GM12878 (cell line): ENCODE results near the gene TEDC1. TPM values are rescaled to one million over a fixed set of nuclear protein-coding genes. Genes with fewer than 3 reads are reported as not detected.

ENCODE experiments used
- ATAC-seq: fragments of 200-7000 bp; cut with Tn5 transposase; 3 replicates; pipeline ENCODE4 v1.9.1; 2020; ENCODE audit warnings: mild to moderate bottlenecking, moderate library complexity
- BruUV-seq: library from RNA; stranded (reverse); fragments of 400-500 nt; replicated peaks from 2 replicates; lab custom pipeline; 2021; lab: Mats Ljungman, UMichigan
- CTCF ChIA-PET: fragments of 300-600 bp; sonication (Branson Sonifier 250); formaldehyde crosslinking; extraction: SDS; loops from one replicate; lab custom pipeline; 2021; ENCODE audit warnings: inconsistent platforms; lab: Yijun Ruan, JAX
- POLR2A ChIA-PET: fragments of 350-600 bp; formaldehyde crosslinking; extraction: SDS; loops from one replicate; lab custom pipeline; 2021; ENCODE audit warnings: inconsistent platforms; lab: Charles Lee
- RAD21 ChIA-PET: fragments of 300-600 bp; sonication (Branson Sonifier 250); formaldehyde crosslinking; loops from one replicate; lab custom pipeline; 2023; ENCODE audit warnings: antibody characterized with exemption; ENCODE audit not compliant: unreplicated experiment; lab: Charles Lee
- SMC1A ChIA-PET: fragments of 300-600 bp; sonication (Branson Sonifier 250); formaldehyde crosslinking; loops from one replicate; lab custom pipeline; 2023; ENCODE audit not compliant: unreplicated experiment, uncharacterized antibody; lab: Charles Lee
- DNase-seq: peaks from one replicate; pipeline ENCODE4 v3.0.0-alpha.2; 2011; ENCODE audit warnings: low read depth, low spot score
- FAIRE-seq: peaks from 3 replicates; lab custom pipeline; 2011; peaks lifted over from hg19 to GRCh38; lab: Jason Lieb, UNC
- H2AFZ ChIP-seq: 2 replicates; pipeline ENCODE4 v1.6.0; 2011; ENCODE audit warnings: low read depth, low read length, control low read depth; ENCODE audit not compliant: control insufficient read depth
- H3K27ac ChIP-seq: 2 replicates; pipeline ENCODE4 v1.5.1; 2011; ENCODE audit warnings: control low read depth; ENCODE audit not compliant: control insufficient read depth, insufficient read depth
- H3K27me3 ChIP-seq, 2 experiments: replicated peaks in 1 of 2; 2 replicates each; pipeline versions ENCODE4 v1.6.0 to v1.6.1; 2011; ENCODE audit warnings: low read length in 1 of 2; ENCODE audit not compliant: control insufficient read depth in 2 of 2, insufficient read depth in 2 of 2
- H3K36me3 ChIP-seq, 2 experiments: 2 replicates each; pipeline ENCODE4 v1.5.1; 2011; ENCODE audit warnings: low read length in 1 of 2; ENCODE audit not compliant: control insufficient read depth in 2 of 2, insufficient read depth in 2 of 2
- H3K4me1 ChIP-seq: 2 replicates; pipeline ENCODE4 v1.6.1; 2011; ENCODE audit warnings: mild to moderate bottlenecking, low read length, moderate library complexity, mixed read lengths; ENCODE audit not compliant: control insufficient read depth, insufficient read depth
- H3K4me2 ChIP-seq: 2 replicates; pipeline ENCODE4 v1.6.0; 2011; ENCODE audit warnings: control low read depth; ENCODE audit not compliant: control insufficient read depth, insufficient read depth
- H3K4me3 ChIP-seq: fragments of 200-600 bp; sonication (generic); 2 replicates; pipeline ENCODE4 v1.5.1; 2016
- H3K79me2 ChIP-seq: 2 replicates; pipeline ENCODE4 v1.6.0; 2011; ENCODE audit warnings: low read length; ENCODE audit not compliant: control insufficient read depth, insufficient read depth
- H3K9ac ChIP-seq: 2 replicates; pipeline ENCODE4 v1.8.0; 2011; ENCODE audit warnings: low read length, control low read depth, mixed read lengths; ENCODE audit not compliant: control insufficient read depth, insufficient read depth
- H3K9me3 ChIP-seq: replicated peaks from 3 replicates; pipeline ENCODE4 v1.5.1; 2011; ENCODE audit warnings: mild to moderate bottlenecking, low read length; ENCODE audit not compliant: control insufficient read depth, insufficient read depth
- H4K20me1 ChIP-seq: 2 replicates; pipeline ENCODE4 v1.6.0; 2011; ENCODE audit not compliant: control insufficient read depth, insufficient read depth
- ASH2L ChIP-seq: fragments of 300-600, 200-600 bp; sonication (generic); IDR thresholded peaks from 2 replicates; pipeline ENCODE4 v1.6.1; 2017; ENCODE audit warnings: low read depth, mild to moderate bottlenecking, borderline replicate concordance
- EED ChIP-seq: sonication (generic); IDR thresholded peaks from 2 replicates; pipeline ENCODE4 v1.6.1; 2016; ENCODE audit warnings: antibody characterized with exemption, low read depth
- MEF2B ChIP-seq: fragments of 450-650 bp; IDR thresholded peaks from 2 replicates; pipeline ENCODE4 v1.6.1; 2018; ENCODE audit warnings: mild to moderate bottlenecking, moderate library complexity; ENCODE audit not compliant: partially characterized antibody, poor library complexity, severe bottlenecking
- PAX5 ChIP-seq: IDR thresholded peaks from 2 replicates; pipeline ENCODE4 v1.6.1; 2011; ENCODE audit warnings: low read depth, low read length, borderline replicate concordance
- RB1 ChIP-seq: fragments of 450-650 bp; formaldehyde crosslinking; IDR thresholded peaks from 2 replicates; pipeline ENCODE4 v1.6.1; 2017; ENCODE audit warnings: mild to moderate bottlenecking, borderline replicate concordance
- RCOR1 ChIP-seq: conservative IDR thresholded peaks from 2 replicates; pipeline ENCODE4 v1.6.1; 2012; ENCODE audit warnings: low read depth, low read length, improper control_type of control experiment
- WGBS: methylation state at CpG from one replicate; pipeline ENCODE4 v1.1.6; 2016; ENCODE audit warnings: low lambda C conversion rate; ENCODE audit not compliant: insufficient replicate concordance, insufficient coverage; ENCODE audit errors: missing lambda C conversion rate; 5-methylcytosine and 5-hydroxymethylcytosine counted together
- in situ Hi-C: fragments of 300-500 bp; cut with MboI; formaldehyde crosslinking; loops from 9 replicates; pipeline ENCODE4 v1.14.3; 2018; ENCODE audit warnings: mixed read lengths
- intact Hi-C: fragments of 100-400 bp; cut with micrococcal nuclease; formaldehyde crosslinking; loops from one replicate; pipeline ENCODE4 v1.14.2; 2022; ENCODE audit not compliant: unreplicated experiment
- polyA plus RNA-seq, 11 experiments: library from polyadenylated mRNA; depleted of rRNA in 4 of 11; unstranded in 6 of 11; stranded (reverse) in 5 of 11; fragments of >200 nt; fragmentation: Nextera tagmentation in 4 of 11; fragmentation: Illumina TruSeq in 1 of 11; extraction: Ambion mirVana in 4 of 11; extraction: Trizol in 1 of 11; gene quantifications; 1 replicate in 1 of 11; 2 replicates in 10 of 11; pipeline versions ENCODE4 v1.2.1 to v1.2.3, GENCODE V29; 2011 to 2016; ENCODE audit warnings: inconsistent platforms in 2 of 11, missing spikeins in 2 of 11, low read depth in 1 of 11
- total RNA-seq, 4 experiments: library from RNA; depleted of rRNA in 3 of 4; stranded (reverse); fragments of >200 nt in 3 of 4; fragmentation: Illumina TruSeq in 1 of 4; extraction: Trizol in 1 of 4; gene quantifications; 2 replicates each; pipeline versions ENCODE4 v1.2.1 to v1.2.3, GENCODE V29; 2013 to 2021
- TF ChIP-seq, protein P1 (sequence below): fragments of 450-650 bp; formaldehyde crosslinking; IDR thresholded peaks from 2 replicates; pipeline ENCODE4 v1.4.0; 2022; ENCODE audit warnings: mild to moderate bottlenecking, moderate library complexity

The TEDC1 gene
- total and polyA plus RNA-seq, 10 of the 15 experiments (the other 5 are each of a cell fraction or from before 2014, with no cell fraction given) = 0.19 to 34.2 (median 14.5) TPM

DNA sequence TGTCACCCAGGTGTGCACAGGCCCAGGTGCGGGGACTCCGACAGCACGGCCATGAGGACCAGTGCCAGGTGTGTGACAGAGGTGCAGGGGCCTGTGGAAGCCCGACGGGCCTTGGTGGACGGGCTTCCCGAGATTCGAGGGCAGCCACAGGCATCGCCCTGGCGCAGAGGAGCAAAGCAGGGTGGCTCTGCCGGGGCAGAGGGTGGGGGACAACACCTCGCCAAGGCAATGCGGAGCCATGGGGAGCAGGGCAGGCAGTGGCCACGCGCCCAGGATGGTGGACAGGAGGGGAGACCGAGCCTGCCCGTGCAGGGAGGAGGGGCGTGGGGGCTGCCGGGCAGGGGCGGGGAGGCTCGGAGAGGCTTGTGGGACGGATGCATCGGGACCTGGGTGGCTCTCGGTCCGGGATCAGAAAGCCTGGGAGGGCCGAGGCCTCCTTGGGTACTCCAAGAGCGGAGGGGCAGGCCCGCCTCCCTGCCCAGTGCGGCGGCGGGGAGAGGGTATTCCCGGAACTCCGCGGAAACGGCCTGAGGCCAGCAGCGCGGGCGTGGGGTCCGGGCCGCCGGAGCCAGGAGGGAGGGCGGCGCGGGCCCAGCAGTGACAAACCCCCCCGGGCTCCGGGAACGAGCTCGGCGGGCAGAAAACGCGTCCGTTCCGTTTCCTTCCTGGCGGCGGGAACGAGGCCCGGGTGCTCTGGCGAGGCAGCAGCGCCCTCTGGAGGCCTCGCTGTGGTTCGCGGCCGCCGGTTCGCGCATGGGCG lies 37.0 kb downstream of the TEDC1 start (continued):
- TF ChIP-seq RB1 = peak; percentile 97; the same call in 1 of the 2 replicates

- in situ Hi-C loops = no loop called here
- Histone ChIP-seq H3K4me3 (peak overlapping the region; percentile 32; the same call in 1 of the 2 replicates), H3K9ac (no peak overlapping the region; the same call in 1 of the 2 replicates), H3K27me3 (peaks cover 5 to 7% of the 10 kb centered on the region in 2 experiments; a peak in 3 of 4 replicates), H3K4me1 (peaks cover 4% of the 10 kb centered on the region), H3K79me2 (no peaks in the 10 kb centered on the region), H2AFZ (peak overlapping the region; percentile 92), H3K36me3 (no peaks in the 10 kb centered on the region), H4K20me1 (no peaks in the 10 kb centered on the region), H3K9me3 (no peaks in the 10 kb centered on the region), H3K4me2 (peak overlapping the region; percentile 57), H3K27ac (no peak overlapping the region)
- RAD21 ChIA-PET = interaction anchor here (0.5 to 1.6 kb wide), 7 partner anchors 39 to 199 kb away, joined by 3 to 10 read pairs (median 4); no protein-coding TSS in a partner anchor
- POLR2A ChIA-PET = interaction anchor here (0.6 kb wide), 1 partner anchor 303 kb away, joined by 7 read pairs; no protein-coding TSS in a partner anchor
- no peak for TF ChIP-seq EED
- TF ChIP-seq ASH2L = no peak
- TF ChIP-seq PAX5 = peak; percentile 44; the same call in 1 of the 2 replicates
- TF ChIP-seq, protein P1, sequence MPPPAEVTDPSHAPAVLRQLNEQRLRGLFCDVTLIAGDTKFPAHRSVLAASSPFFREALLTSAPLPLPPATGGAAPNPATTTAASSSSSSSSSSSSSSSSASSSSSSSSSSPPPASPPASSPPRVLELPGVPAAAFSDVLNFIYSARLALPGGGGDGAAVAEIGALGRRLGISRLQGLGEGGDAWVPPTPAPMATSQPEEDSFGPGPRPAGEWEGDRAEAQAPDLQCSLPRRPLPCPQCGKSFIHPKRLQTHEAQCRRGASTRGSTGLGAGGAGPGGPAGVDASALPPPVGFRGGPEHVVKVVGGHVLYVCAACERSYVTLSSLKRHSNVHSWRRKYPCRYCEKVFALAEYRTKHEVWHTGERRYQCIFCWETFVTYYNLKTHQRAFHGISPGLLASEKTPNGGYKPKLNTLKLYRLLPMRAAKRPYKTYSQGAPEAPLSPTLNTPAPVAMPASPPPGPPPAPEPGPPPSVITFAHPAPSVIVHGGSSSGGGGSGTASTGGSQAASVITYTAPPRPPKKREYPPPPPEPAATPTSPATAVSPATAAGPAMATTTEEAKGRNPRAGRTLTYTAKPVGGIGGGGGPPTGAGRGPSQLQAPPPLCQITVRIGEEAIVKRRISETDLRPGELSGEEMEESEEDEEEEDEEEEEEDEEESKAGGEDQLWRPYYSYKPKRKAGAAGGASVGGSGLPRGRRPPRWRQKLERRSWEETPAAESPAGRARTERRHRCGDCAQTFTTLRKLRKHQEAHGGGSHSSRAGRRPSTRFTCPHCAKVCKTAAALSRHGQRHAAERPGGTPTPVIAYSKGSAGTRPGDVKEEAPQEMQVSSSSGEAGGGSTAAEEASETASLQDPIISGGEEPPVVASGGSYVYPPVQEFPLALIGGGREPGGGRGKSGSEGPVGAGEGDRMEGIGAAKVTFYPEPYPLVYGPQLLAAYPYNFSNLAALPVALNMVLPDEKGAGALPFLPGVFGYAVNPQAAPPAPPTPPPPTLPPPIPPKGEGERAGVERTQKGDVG = no peak
- TF ChIP-seq RCOR1 = no peak
- TF ChIP-seq MEF2B = no peak
- intact Hi-C loops = loop anchor here (5.0 kb wide), 2 partner anchors 36 to 326 kb away; partner anchors contain the start of gene TEDC1
- WGBS = 25% methylated on average over 49 of the region's 89 CpGs
- FAIRE-seq = peak; percentile 35
- SMC1A ChIA-PET = interaction anchor here (1.0 to 1.8 kb wide), 2 partner anchors 43 to 157 kb away, joined by 3 to 11 read pairs; no protein-coding TSS in a partner anchor
- no TSS peak for BruUV-seq
- ATAC-seq = no peak; the same call in 2 of the 3 replicates
- CTCF ChIA-PET = interaction anchor here (0.7 to 1.9 kb wide), 9 partner anchors 12 to 944 kb away, joined by 3 to 18 read pairs (median 4); no protein-coding TSS in a partner anchor
- no peak for DNase-seq
Observed at GRCh38 chr14:105528586-105529318, 37.7 kb downstream of the TEDC1 start.
